GM12878 (cell line): Measurements from ENCODE around the gene FOXP1. TPM values are rescaled to one million over a fixed set of nuclear protein-coding genes. Genes with fewer than 3 reads are reported as not detected.

Experiments used
- ATAC-seq: fragments of 200-7000 bp; cut with Tn5 transposase; 3 replicates; pipeline ENCODE4 v1.9.1; 2020; ENCODE audit warnings: mild to moderate bottlenecking, moderate library complexity
- BruUV-seq: library from RNA; stranded (reverse); fragments of 400-500 nt; replicated peaks from 2 replicates; lab custom pipeline; 2021; lab: Mats Ljungman, UMichigan
- CTCF ChIA-PET: fragments of 300-600 bp; sonication (Branson Sonifier 250); formaldehyde crosslinking; extraction: SDS; loops from one replicate; lab custom pipeline; 2021; ENCODE audit warnings: inconsistent platforms; lab: Yijun Ruan, JAX
- POLR2A ChIA-PET: fragments of 350-600 bp; formaldehyde crosslinking; extraction: SDS; loops from one replicate; lab custom pipeline; 2021; ENCODE audit warnings: inconsistent platforms; lab: Charles Lee
- RAD21 ChIA-PET: fragments of 300-600 bp; sonication (Branson Sonifier 250); formaldehyde crosslinking; loops from one replicate; lab custom pipeline; 2023; ENCODE audit warnings: antibody characterized with exemption; ENCODE audit not compliant: unreplicated experiment; lab: Charles Lee
- SMC1A ChIA-PET: fragments of 300-600 bp; sonication (Branson Sonifier 250); formaldehyde crosslinking; loops from one replicate; lab custom pipeline; 2023; ENCODE audit not compliant: unreplicated experiment, uncharacterized antibody; lab: Charles Lee
- DNase-seq: peaks from one replicate; pipeline ENCODE4 v3.0.0-alpha.2; 2011; ENCODE audit warnings: low read depth, low spot score
- FAIRE-seq: peaks from 3 replicates; lab custom pipeline; 2011; peaks lifted over from hg19 to GRCh38; lab: Jason Lieb, UNC
- H2AFZ ChIP-seq: 2 replicates; pipeline ENCODE4 v1.6.0; 2011; ENCODE audit warnings: low read depth, low read length, control low read depth; ENCODE audit not compliant: control insufficient read depth
- H3K27ac ChIP-seq: 2 replicates; pipeline ENCODE4 v1.5.1; 2011; ENCODE audit warnings: control low read depth; ENCODE audit not compliant: control insufficient read depth, insufficient read depth
- H3K27me3 ChIP-seq, 2 experiments: replicated peaks in 1 of 2; 2 replicates each; pipeline versions ENCODE4 v1.6.0 to v1.6.1; 2011; ENCODE audit warnings: low read length in 1 of 2; ENCODE audit not compliant: control insufficient read depth in 2 of 2, insufficient read depth in 2 of 2
- H3K36me3 ChIP-seq, 2 experiments: 2 replicates each; pipeline ENCODE4 v1.5.1; 2011; ENCODE audit warnings: low read length in 1 of 2; ENCODE audit not compliant: control insufficient read depth in 2 of 2, insufficient read depth in 2 of 2
- H3K4me1 ChIP-seq: 2 replicates; pipeline ENCODE4 v1.6.1; 2011; ENCODE audit warnings: mild to moderate bottlenecking, low read length, moderate library complexity, mixed read lengths; ENCODE audit not compliant: control insufficient read depth, insufficient read depth
- H3K4me2 ChIP-seq: 2 replicates; pipeline ENCODE4 v1.6.0; 2011; ENCODE audit warnings: control low read depth; ENCODE audit not compliant: control insufficient read depth, insufficient read depth
- H3K4me3 ChIP-seq: fragments of 200-600 bp; sonication (generic); 2 replicates; pipeline ENCODE4 v1.5.1; 2016
- H3K79me2 ChIP-seq: 2 replicates; pipeline ENCODE4 v1.6.0; 2011; ENCODE audit warnings: low read length; ENCODE audit not compliant: control insufficient read depth, insufficient read depth
- H3K9ac ChIP-seq: 2 replicates; pipeline ENCODE4 v1.8.0; 2011; ENCODE audit warnings: low read length, control low read depth, mixed read lengths; ENCODE audit not compliant: control insufficient read depth, insufficient read depth
- H3K9me3 ChIP-seq: replicated peaks from 3 replicates; pipeline ENCODE4 v1.5.1; 2011; ENCODE audit warnings: mild to moderate bottlenecking, low read length; ENCODE audit not compliant: control insufficient read depth, insufficient read depth
- H4K20me1 ChIP-seq: 2 replicates; pipeline ENCODE4 v1.6.0; 2011; ENCODE audit not compliant: control insufficient read depth, insufficient read depth
- ATF2 ChIP-seq: IDR thresholded peaks from 2 replicates; pipeline ENCODE4 v1.6.1; 2012; ENCODE audit warnings: low read length, inconsistent platforms
- BRCA1 ChIP-seq: IDR thresholded peaks from 2 replicates; pipeline ENCODE4 v1.6.1; 2011; ENCODE audit warnings: low read depth, low read length, improper control_type of control experiment
- E2F8 ChIP-seq: fragments of 450-650 bp; IDR thresholded peaks from 2 replicates; pipeline ENCODE4 v1.6.1; 2018; ENCODE audit warnings: mild to moderate bottlenecking, low read depth, moderate library complexity; ENCODE audit not compliant: partially characterized antibody
- HCFC1 ChIP-seq: fragments of 150-350 bp; IDR thresholded peaks from 2 replicates; pipeline ENCODE4 v1.6.1; 2014; ENCODE audit warnings: low read length
- MEF2B ChIP-seq: fragments of 450-650 bp; IDR thresholded peaks from 2 replicates; pipeline ENCODE4 v1.6.1; 2018; ENCODE audit warnings: mild to moderate bottlenecking, moderate library complexity; ENCODE audit not compliant: partially characterized antibody, poor library complexity, severe bottlenecking
- NKRF ChIP-seq: fragments of 450-650 bp; conservative IDR thresholded peaks from 2 replicates; pipeline ENCODE4 v1.6.1; 2017; ENCODE audit warnings: mild to moderate bottlenecking, moderate library complexity
- RELB ChIP-seq: fragments of 450-650 bp; IDR thresholded peaks from 2 replicates; pipeline ENCODE4 v1.6.1; 2017; ENCODE audit warnings: low read depth, mild to moderate bottlenecking, moderate library complexity
- SP1 ChIP-seq: IDR thresholded peaks from one replicate; pipeline ENCODE4 v1.6.1; 2011; ENCODE audit warnings: low read depth, low read length
- WGBS: methylation state at CpG from one replicate; pipeline ENCODE4 v1.1.6; 2016; ENCODE audit warnings: low lambda C conversion rate; ENCODE audit not compliant: insufficient replicate concordance, insufficient coverage; ENCODE audit errors: missing lambda C conversion rate; 5-methylcytosine and 5-hydroxymethylcytosine counted together
- in situ Hi-C: fragments of 300-500 bp; cut with MboI; formaldehyde crosslinking; loops from 9 replicates; pipeline ENCODE4 v1.14.3; 2018; ENCODE audit warnings: mixed read lengths
- intact Hi-C: fragments of 100-400 bp; cut with micrococcal nuclease; formaldehyde crosslinking; loops from one replicate; pipeline ENCODE4 v1.14.2; 2022; ENCODE audit not compliant: unreplicated experiment
- polyA plus RNA-seq, 11 experiments: library from polyadenylated mRNA; depleted of rRNA in 4 of 11; unstranded in 6 of 11; stranded (reverse) in 5 of 11; fragments of >200 nt; fragmentation: Nextera tagmentation in 4 of 11; fragmentation: Illumina TruSeq in 1 of 11; extraction: Ambion mirVana in 4 of 11; extraction: Trizol in 1 of 11; gene quantifications; 1 replicate in 1 of 11; 2 replicates in 10 of 11; pipeline versions ENCODE4 v1.2.1 to v1.2.3, GENCODE V29; 2011 to 2016; ENCODE audit warnings: inconsistent platforms in 2 of 11, missing spikeins in 2 of 11, low read depth in 1 of 11
- total RNA-seq, 4 experiments: library from RNA; depleted of rRNA in 3 of 4; stranded (reverse); fragments of >200 nt in 3 of 4; fragmentation: Illumina TruSeq in 1 of 4; extraction: Trizol in 1 of 4; gene quantifications; 2 replicates each; pipeline versions ENCODE4 v1.2.1 to v1.2.3, GENCODE V29; 2013 to 2021

The FOXP1 gene
- total and polyA plus RNA-seq, 10 of the 15 experiments (the other 5 are each of a cell fraction or from before 2014, with no cell fraction given), result 0.05 to 1.6 (median 0.20) TPM; not detected in 1

GRCh38 chr3:71025010-71025409 lies 558.5 kb downstream of the FOXP1 start:
- WGBS, result 39% methylated on average over 8 of the region's 8 CpGs
- CTCF ChIA-PET, result no interaction called here
- Histone ChIP-seq H3K27ac (no peak overlapping the region), H3K4me3 (no peak overlapping the region), H4K20me1 (no peaks in the 10 kb centered on the region), H3K4me2 (no peak overlapping the region), H3K9ac (no peak overlapping the region), H3K27me3 (peaks cover 0 to 1% of the 10 kb centered on the region in 2 experiments; a peak in 2 of 4 replicates), H3K79me2 (no peaks in the 10 kb centered on the region), H3K4me1 (no peaks in the 10 kb centered on the region), H2AFZ (no peak overlapping the region), H3K36me3 (no peaks in the 10 kb centered on the region), H3K9me3 (no peaks in the 10 kb centered on the region)
- no peak for FAIRE-seq
- TF ChIP-seq HCFC1, result no peak
- no peak for TF ChIP-seq MEF2B
- TF ChIP-seq BRCA1, result no peak
- no peak for TF ChIP-seq SP1
- no peak for TF ChIP-seq RELB
- TF ChIP-seq ATF2, result no peak
- TF ChIP-seq NKRF, result no peak
- TF ChIP-seq E2F8, result no peak
- POLR2A ChIA-PET, result no interaction called here
- DNase-seq, result no peak
- ATAC-seq, result no peak
- RAD21 ChIA-PET, result no interaction called here
- SMC1A ChIA-PET, result no interaction called here
- BruUV-seq, result no TSS peak
- intact Hi-C loops (no loop called here), in situ Hi-C loops (no loop called here)
